ENCODE results near the gene PRR16.
"Not testable (repeated sequence)": the region's sequence is repeated elsewhere in the genome, so short reads cannot be mapped to it uniquely, and the experiment has no call there.

Gene PRR16

GRCh38 chr5:120655828-120656435 is 191.8 kb downstream of the PRR16 start:
- no peak for DNase-seq (ENCODE audit: low spot score)

DNA sequence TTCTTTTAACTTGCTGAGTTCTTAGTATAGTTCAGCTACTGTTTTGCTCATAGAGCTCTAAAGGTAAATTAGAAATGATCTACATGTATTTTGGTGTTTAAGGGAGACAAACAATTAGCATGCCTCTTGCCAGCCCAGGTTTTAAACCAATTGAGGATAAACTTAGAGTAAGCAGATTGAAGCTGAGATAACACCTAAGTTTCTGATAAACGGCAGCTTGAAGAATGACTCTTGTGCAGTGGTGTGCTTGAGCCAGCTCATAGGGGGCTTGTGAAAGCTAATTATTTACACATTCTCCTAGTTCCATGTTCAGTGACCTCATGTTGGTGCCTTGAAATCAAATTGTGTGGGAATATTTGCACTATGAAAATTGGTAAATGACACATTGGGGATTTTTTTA is 193.0 kb downstream of the PRR16 start:
- DNase-seq (ENCODE audit: low spot score) = no peak

DNA sequence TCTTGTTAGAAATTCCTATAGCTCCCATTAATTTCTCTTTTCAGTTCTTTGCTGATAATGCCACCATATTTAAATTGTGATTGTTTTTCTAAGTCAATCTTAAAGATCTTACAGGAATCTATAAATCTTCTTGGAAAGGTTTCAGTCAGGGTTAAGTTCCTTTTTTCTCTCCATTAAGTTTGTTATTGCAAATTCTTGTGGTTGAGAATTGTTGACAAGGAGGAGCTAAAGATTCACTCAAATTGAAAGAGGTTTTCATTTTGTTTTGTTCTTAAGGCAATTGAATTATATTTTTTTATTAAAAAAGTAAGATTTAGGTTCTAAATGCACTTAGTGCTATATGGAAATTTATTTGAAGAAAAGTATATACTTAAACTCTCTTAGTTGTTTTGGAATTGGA is 213.4 kb downstream of the PRR16 start:
- DNase-seq (ENCODE audit: low spot score) = no peak

DNA sequence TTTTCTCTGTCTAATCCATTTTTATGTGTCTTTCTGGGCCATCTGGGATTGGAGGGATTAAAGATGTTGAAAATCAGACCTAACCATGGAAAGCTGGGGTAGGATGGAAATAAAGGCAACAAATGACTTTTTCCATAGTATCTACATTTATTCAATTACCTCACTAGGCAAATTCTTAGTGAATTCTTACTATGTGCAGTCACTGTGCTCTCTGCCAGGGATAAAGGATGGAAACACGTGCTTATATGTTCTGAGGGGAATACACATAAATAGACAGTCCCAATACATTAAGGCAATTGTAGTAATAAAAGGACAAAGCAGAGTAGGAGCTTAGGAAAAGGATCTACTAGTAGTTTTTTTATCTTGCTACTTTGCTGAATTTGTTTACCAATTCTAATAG is 214.2 kb downstream of the PRR16 start:
- no peak for DNase-seq (ENCODE audit: low spot score)

GRCh38 chr5:120682851-120683250 is 218.8 kb downstream of the PRR16 start:
- DNase-seq (ENCODE audit: low spot score) = no peak

- no peak for DNase-seq (ENCODE audit: low spot score)
Observed at GRCh38 chr5:120683580-120683979, 219.5 kb downstream of the PRR16 start.

DNA sequence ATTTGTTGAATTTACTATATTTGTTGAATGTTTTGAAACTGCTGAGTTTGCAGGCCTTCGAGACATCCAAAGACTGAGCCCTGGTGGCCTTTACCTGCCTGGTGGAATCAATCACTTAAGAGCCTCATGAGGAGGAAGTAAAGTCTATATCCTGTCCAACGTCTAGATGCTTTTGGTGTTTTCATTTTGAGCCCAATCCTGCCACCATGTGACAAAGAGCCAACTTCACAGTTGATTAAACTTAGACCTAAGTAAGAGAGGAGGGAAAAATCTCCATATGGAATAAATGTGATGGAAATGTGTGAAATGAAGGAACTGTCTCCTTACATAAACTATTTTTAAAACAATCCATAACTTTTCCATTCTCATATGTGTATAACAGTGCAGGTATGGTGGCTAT is 220.1 kb downstream of the PRR16 start:
- DNase-seq (ENCODE audit: low spot score) = no peak

- no peak for DNase-seq (ENCODE audit: low spot score)
Observed at GRCh38 chr5:120684749-120685415, 220.8 kb downstream of the PRR16 start.

GRCh38 chr5:120690621-120691407 is 226.7 kb downstream of the PRR16 start:
- DNase-seq (ENCODE audit: low spot score) = no peak

- no peak for DNase-seq (ENCODE audit: low spot score)
Observed at GRCh38 chr5:120692325-120692724, 228.2 kb downstream of the PRR16 start.

GRCh38 chr5:120695368-120695880 is 231.3 kb downstream of the PRR16 start:
- DNase-seq (ENCODE audit: low spot score) = no peak

DNA sequence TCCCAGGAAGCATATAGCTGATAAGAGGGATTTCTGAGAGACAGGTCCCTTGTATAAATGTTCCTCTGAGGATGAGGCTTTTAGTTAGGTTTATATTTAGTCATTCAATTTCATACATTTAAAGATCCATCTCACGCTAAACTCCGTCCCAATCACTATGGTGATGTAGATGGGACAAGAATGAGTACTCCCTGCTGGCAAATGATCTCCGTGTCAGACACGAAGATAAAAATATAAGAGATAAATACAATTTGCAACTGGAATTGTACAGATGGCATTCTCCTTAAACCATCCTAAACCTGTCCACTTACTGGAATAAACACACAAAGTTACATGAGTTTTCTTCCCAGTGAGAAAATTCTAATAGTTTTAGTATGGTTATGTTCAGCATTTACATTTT is 233.0 kb downstream of the PRR16 start:
- no peak for DNase-seq (ENCODE audit: low spot score)

DNA sequence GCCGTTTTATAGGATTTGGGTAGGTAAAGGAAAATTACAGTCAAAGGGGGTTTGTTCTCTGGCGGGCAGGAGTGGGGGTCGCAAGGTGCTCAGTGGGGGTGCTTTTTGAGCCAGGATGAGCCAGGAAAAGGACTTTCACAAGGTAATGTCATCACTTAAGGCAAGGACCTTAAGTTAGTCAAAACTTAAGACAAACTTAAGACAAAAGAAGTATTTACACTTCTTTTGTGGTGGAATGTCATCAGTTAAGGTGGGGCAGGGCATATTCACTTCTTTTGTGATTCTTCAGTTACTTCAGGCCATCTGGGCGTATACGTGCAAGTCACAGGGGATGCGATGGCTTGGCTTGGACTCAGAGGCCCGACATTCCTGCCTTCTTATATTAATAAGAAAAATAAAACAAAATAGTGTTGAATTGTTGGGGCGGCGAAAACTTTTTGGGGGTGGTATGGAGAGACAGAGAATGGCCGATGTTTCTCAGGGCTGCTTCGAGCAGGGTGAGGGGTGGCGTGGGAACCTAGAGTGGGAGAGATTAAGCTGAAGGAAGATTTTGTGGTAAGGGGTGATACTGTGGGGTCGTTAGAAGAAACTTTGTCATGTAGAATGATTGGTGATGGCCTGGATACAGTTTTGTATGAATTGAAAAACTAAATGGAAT is 233.7 kb downstream of the PRR16 start:
- DNase-seq (ENCODE audit: low spot score) = not testable (repeated sequence)

DNA sequence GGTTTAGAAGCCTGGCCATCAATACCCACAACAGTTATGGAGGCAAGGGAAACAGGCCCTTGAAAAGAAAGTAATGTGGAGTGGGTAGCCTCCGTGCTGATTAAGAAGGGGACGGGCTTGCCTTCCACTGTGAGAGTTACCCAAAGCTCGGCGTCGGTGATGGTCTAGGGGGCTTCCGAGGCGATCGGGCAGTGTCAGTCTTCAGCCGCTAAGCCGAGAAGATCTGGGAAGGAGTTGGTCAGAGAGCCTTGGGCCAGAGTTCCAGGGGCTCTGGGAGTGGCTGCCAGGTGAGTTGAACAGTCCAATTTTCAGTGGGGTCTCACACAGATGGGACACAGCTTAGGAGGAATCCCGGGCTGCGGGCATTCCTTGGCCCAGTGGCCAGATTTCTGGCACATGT is 236.6 kb downstream of the PRR16 start:
- not testable (repeated sequence) for DNase-seq (ENCODE audit: low spot score)

- DNase-seq (ENCODE audit: low spot score) = not testable (repeated sequence)
Observed at GRCh38 chr5:120702817-120703538, 238.9 kb downstream of the PRR16 start.

DNA sequence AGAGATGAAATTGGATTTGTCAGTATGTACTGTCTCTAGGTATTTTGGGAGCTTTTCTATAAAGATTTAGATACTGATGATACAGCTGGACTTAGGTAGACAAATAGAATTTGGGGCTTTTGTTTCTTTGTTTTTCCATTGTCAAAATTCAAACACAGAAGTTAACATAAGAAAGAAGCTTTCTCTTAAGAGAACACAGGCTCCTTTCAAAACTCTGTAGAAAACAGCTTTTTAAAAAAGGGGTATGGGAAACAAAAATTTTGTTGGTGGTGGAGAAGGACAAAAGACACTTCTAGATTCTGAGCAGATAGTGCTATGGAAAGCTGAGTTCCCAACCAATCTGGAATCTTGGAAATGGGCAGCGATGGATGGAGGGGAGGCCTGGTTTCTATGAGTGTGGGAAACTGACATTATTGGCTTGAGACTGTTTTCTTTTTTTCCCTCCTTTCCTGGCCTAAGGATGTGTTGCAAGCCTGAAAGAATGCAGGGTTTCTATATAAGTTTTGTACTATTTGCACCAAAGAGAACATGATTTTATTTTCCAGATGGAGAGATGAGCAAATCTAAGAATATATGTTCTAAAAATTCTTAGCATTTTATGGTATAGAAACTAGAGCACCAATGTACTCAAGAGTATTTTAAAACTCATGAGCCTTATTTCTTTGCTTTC is 240.0 kb downstream of the PRR16 start:
- DNase-seq (ENCODE audit: low spot score) = no peak

GRCh38 chr5:120706877-120707276 is 242.8 kb downstream of the PRR16 start:
- DNase-seq (ENCODE audit: low spot score) = no peak

GRCh38 chr5:120717381-120717780 is 253.3 kb downstream of the PRR16 start:
- no peak for DNase-seq (ENCODE audit: low spot score)

GRCh38 chr5:120730214-120730613 is 266.1 kb downstream of the PRR16 start:
- DNase-seq (ENCODE audit: low spot score) = no peak

- no peak for DNase-seq (ENCODE audit: low spot score)
Observed at GRCh38 chr5:120734033-120734432, 269.9 kb downstream of the PRR16 start.

DNA sequence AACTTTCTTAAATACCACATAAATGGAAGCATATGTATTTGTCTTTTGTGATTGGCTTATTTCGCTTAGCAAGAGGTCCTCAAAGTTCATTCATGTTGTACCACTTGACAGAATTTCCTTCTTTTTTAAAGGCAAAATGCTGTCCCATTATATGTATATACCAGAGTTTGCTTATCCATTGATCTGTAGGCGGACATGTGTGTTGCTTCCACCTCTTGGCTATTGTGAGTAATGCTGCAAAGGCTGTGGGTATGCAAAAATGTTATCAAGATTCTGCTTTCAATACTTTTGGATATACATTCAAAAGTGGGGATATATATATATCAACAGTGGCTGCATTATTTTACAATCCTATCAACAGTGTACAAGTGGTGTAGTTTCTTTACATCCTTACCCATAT is 271.0 kb downstream of the PRR16 start:
- DNase-seq (ENCODE audit: low spot score) = no peak
